PFSK-1 (cell line): Measurements from ENCODE around the gene RPS13.

Experiments used
- POLR2AphosphoS5 ChIP-seq: IDR thresholded peaks from 2 replicates; pipeline ENCODE4 v1.6.1; 2012; ENCODE audit warnings: low read depth, mild to moderate bottlenecking, control low read depth, low read length, moderate library complexity
- SIN3A ChIP-seq: IDR thresholded peaks from 2 replicates; pipeline ENCODE4 v1.6.1; 2012; ENCODE audit warnings: mild to moderate bottlenecking, low read length, moderate library complexity, borderline replicate concordance; ENCODE audit not compliant: insufficient read depth
- TAF1 ChIP-seq: IDR thresholded peaks from 2 replicates; pipeline ENCODE4 v1.6.1; 2012; ENCODE audit warnings: low read length, control low read depth, borderline replicate concordance; ENCODE audit not compliant: insufficient read depth
- TF ChIP-seq, protein P1 (sequence below), 2 experiments: IDR thresholded peaks; 2 replicates each; pipeline versions ENCODE4 v1.6.1 to v1.8.0; 2011 to 2012; ENCODE audit warnings: low read depth in 2 of 2, low read length in 2 of 2, control low read depth in 1 of 2, inconsistent platforms in 1 of 2, mild to moderate bottlenecking in 1 of 2, moderate library complexity in 1 of 2; ENCODE audit not compliant: insufficient read depth in 1 of 2

DNA sequence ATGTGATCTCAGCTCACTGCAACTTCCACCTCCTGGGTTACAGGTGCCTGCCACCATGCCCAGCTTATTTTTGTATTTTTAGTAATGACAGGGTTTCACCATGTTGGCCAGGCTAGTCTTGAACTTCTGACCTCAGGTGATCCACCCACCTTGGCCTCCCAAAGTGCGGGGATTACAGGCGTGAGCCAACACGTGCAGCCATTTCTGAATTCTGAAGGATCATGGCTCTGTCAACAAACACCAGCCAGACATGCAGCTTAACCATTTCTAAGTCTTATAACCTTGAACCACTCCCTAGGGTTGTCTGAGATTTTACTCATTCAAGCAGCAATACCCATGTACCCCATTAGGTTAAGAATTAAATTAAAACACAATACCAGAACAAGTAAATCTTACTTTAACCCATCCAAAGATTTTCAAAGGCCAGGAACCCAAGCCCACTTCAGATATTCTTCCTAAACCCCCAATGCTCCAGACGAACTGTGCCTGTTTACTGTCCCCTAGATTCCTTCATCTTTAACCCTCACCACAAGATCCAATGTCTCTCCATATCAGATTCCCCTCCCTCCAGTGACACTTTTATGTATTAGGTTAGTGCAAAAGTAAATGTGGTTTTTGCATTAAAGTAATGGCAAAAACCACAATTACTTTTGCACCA lies 4.0 kb downstream of the RPS13 start:
- TF ChIP-seq TAF1 (no peak), POLR2AphosphoS5 (peak; percentile 45; the same call in 1 of the 2 replicates), SIN3A (no peak)
- TF ChIP-seq, protein P1, sequence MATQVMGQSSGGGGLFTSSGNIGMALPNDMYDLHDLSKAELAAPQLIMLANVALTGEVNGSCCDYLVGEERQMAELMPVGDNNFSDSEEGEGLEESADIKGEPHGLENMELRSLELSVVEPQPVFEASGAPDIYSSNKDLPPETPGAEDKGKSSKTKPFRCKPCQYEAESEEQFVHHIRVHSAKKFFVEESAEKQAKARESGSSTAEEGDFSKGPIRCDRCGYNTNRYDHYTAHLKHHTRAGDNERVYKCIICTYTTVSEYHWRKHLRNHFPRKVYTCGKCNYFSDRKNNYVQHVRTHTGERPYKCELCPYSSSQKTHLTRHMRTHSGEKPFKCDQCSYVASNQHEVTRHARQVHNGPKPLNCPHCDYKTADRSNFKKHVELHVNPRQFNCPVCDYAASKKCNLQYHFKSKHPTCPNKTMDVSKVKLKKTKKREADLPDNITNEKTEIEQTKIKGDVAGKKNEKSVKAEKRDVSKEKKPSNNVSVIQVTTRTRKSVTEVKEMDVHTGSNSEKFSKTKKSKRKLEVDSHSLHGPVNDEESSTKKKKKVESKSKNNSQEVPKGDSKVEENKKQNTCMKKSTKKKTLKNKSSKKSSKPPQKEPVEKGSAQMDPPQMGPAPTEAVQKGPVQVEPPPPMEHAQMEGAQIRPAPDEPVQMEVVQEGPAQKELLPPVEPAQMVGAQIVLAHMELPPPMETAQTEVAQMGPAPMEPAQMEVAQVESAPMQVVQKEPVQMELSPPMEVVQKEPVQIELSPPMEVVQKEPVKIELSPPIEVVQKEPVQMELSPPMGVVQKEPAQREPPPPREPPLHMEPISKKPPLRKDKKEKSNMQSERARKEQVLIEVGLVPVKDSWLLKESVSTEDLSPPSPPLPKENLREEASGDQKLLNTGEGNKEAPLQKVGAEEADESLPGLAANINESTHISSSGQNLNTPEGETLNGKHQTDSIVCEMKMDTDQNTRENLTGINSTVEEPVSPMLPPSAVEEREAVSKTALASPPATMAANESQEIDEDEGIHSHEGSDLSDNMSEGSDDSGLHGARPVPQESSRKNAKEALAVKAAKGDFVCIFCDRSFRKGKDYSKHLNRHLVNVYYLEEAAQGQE (IDR thresholded peaks at IDR 0.05; ENCODE audit: insufficient read depth in 1 of 2, low read depth in 2 of 2, low read length in 2 of 2) = no peak
